Mucosa of descending colon (tissue), 3 donors: ENCODE measurements around the gene CDH3. TPM values are rescaled to one million over a fixed set of nuclear protein-coding genes. Genes with fewer than 3 reads are reported as not detected.

Experiments
- ATAC-seq: fragments of 200-7000 bp; cut with Tn5 transposase; one replicate; pipeline ENCODE4 v1.9.1; 2020; ENCODE audit warnings: mild to moderate bottlenecking, moderate library complexity
- DNase-seq, 3 donors: peaks; one replicate each; pipeline ENCODE4 v3.0.0-alpha.2; 2020
- H3K36me3 ChIP-seq: fragments of 200-600 bp; one replicate; pipeline ENCODE4 v1.8.0; 2021; ENCODE audit warnings: low read depth, mild to moderate bottlenecking
- H3K4me1 ChIP-seq: fragments of 200-600 bp; one replicate; pipeline ENCODE4 v1.8.0; 2021; ENCODE audit warnings: low read depth, mild to moderate bottlenecking
- H3K4me3 ChIP-seq: fragments of 200-600 bp; one replicate; pipeline ENCODE4 v1.8.0; 2021; ENCODE audit warnings: mild to moderate bottlenecking
- H3K9me3 ChIP-seq: fragments of 200-600 bp; one replicate; pipeline ENCODE4 v1.8.0; 2021; ENCODE audit warnings: mild to moderate bottlenecking
- CTCF ChIP-seq: fragments of 200-600 bp; IDR thresholded peaks from one replicate; pipeline ENCODE4 v1.8.0; 2022; ENCODE audit warnings: antibody characterized with exemption, mild to moderate bottlenecking
- intact Hi-C, 2 donors: fragments of 100-400 bp; cut with DNase I in 1 of 2; cut with micrococcal nuclease in 1 of 2; formaldehyde crosslinking; loops; one replicate each; pipeline versions ENCODE4 v1.11.0 to v1.11.1; 2022; cut with DNase I, micrococcal nuclease
- total RNA-seq, 3 donors: library from RNA; stranded (reverse); fragmentation: NEBNext Ultra II Directional in 2 of 3; extraction: Animal tissue kit (Norgen Biotek cat#: 25700) in 2 of 3; gene quantifications; one replicate each; pipeline versions ENCODE4 v1.2.1 to v1.2.4, GENCODE V29; 2021 to 2023
- donor health status: DM: no; HTN: no; CAD: no; lungs with moderate emphysema.
- donor health status: DM: no; HTN: no; CAD: no.
- donor health status: DM: no; HTN: yes; CAD: no.

Gene CDH3
- total RNA-seq, 3 donors from 2014 or later, result 0.22 to 0.77 (median 0.38) TPM

GRCh38 chr16:68722119-68723024, 77.3 kb downstream of the CDH3 start:
- Histone ChIP-seq H3K4me1 (peaks cover 23% of the 10 kb centered on the region), H3K4me3 (no peak overlapping the region), H3K9me3 (no peaks in the 10 kb centered on the region), H3K36me3 (no peaks in the 10 kb centered on the region)
- peak; percentile 79 to 85 (median 85) for DNase-seq
- peak; percentile 94 for ATAC-seq
- no peak for TF ChIP-seq CTCF
- intact Hi-C loops, result no loop called here

GRCh38 chr16:68724797-68725196, 79.7 kb downstream of the CDH3 start:
- Histone ChIP-seq H3K4me3 (no peak overlapping the region), H3K9me3 (no peaks in the 10 kb centered on the region), H3K4me1 (peaks cover 23% of the 10 kb centered on the region), H3K36me3 (no peaks in the 10 kb centered on the region)
- no peak for TF ChIP-seq CTCF
- ATAC-seq (peak; percentile 80), DNase-seq (peak; percentile 66 to 68 (median 66))
- intact Hi-C loops, result no loop called here

GRCh38 chr16:68728523-68728922, 83.4 kb downstream of the CDH3 start:
- DNase-seq (no peak), ATAC-seq (no peak)
- H3K4me3 ChIP-seq, result no peak overlapping the region
- TF ChIP-seq CTCF, result no peak
- intact Hi-C loops, result no loop called here
- peaks cover 15% of the 10 kb centered on the region for H3K4me1 ChIP-seq
- H3K9me3 ChIP-seq, result no peaks in the 10 kb centered on the region
- H3K36me3 ChIP-seq, result no peaks in the 10 kb centered on the region

GRCh38 chr16:68731637-68732036, 86.5 kb downstream of the CDH3 start:
- DNase-seq (no peak), ATAC-seq (no peak)
- TF ChIP-seq CTCF, result no peak
- no peaks in the 10 kb centered on the region for H3K9me3 ChIP-seq
- H3K36me3 ChIP-seq, result no peaks in the 10 kb centered on the region
- H3K4me1 ChIP-seq, result peaks cover 4% of the 10 kb centered on the region
- H3K4me3 ChIP-seq, result no peak overlapping the region
- intact Hi-C loops, result no loop called here

- Histone ChIP-seq H3K4me1 (peaks cover 4% of the 10 kb centered on the region), H3K4me3 (no peak overlapping the region), H3K36me3 (no peaks in the 10 kb centered on the region), H3K9me3 (no peaks in the 10 kb centered on the region)
- ATAC-seq (peak; percentile 98), DNase-seq (peak; percentile 93 to 94 (median 94))
- intact Hi-C loops, result no loop called here
- no peak for TF ChIP-seq CTCF
These were observed 87.1 kb downstream of the CDH3 start for GRCh38 chr16:68732042-68732680.
